Type B pancreatic cell (in vitro differentiated cells): ENCODE measurements around the gene ATP10B. TPM values are rescaled to one million over a fixed set of nuclear protein-coding genes. Genes with fewer than 3 reads are reported as not detected.

Source experiments
- DNase-seq: peaks from one replicate; pipeline ENCODE4 v3.0.0; 2021; ENCODE audit warnings: mixed read lengths; ENCODE audit not compliant: unreplicated experiment; ENCODE audit errors: extremely low spot score
- H3K27ac Mint-ChIP-seq: 2 replicates; pipeline ENCODE4 v1.8.0; 2021; ENCODE audit warnings: mild to moderate bottlenecking, mixed read lengths
- H3K27me3 Mint-ChIP-seq: 2 replicates; pipeline ENCODE4 v1.8.0; 2021; ENCODE audit warnings: mixed read lengths
- H3K36me3 Mint-ChIP-seq: 2 replicates; pipeline ENCODE4 v1.8.0; 2021; ENCODE audit warnings: mixed read lengths
- H3K4me1 Mint-ChIP-seq: one replicate; pipeline ENCODE4 v1.8.0; 2021; ENCODE audit warnings: mixed read lengths; ENCODE audit not compliant: unreplicated experiment
- H3K4me3 Mint-ChIP-seq: 2 replicates; pipeline ENCODE4 v1.8.0; 2021; ENCODE audit warnings: mild to moderate bottlenecking, mixed read lengths
- H3K9me3 Mint-ChIP-seq: 2 replicates; pipeline ENCODE4 v1.8.0; 2021; ENCODE audit warnings: mixed read lengths
- total RNA-seq: library from RNA; stranded (reverse); gene quantifications from 2 replicates; pipeline ENCODE4 v1.2.1, GENCODE V29; 2021; ENCODE audit warnings: low replicate concordance
- TF ChIP-seq, protein P1 (sequence below): fragments of 200-600 bp; sonication (generic); conservative IDR thresholded peaks from 2 replicates; pipeline ENCODE4 v1.5.0; 2021; ENCODE audit warnings: antibody characterized with exemption, mild to moderate bottlenecking

ATP10B gene
- total RNA-seq, 1 donor from 2014 or later: 4.0 TPM

DNA sequence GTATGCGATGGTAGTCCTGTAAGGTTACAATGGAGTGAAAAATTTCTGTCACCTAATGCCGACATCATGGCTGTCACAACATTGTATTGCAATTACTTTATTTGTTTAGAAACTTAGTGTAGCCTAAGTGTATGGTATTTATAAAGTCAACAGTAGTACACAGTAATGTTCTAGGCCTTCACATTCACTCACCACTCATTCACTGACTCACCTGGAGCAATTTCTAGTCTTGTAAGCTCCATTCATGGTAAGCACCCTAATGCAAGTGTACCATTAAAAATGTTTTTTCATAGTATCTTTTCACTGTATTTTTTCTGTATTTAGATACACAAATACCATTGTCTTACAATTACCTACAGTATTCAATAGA lies 58.5 kb downstream of the ATP10B start:
- H3K9me3 Mint-ChIP-seq: no peaks in the 10 kb centered on the region
- no peak overlapping the region for H3K4me3 Mint-ChIP-seq
- no peak overlapping the region for H3K27ac Mint-ChIP-seq
- DNase-seq: no peak
- H3K36me3 Mint-ChIP-seq: no peaks in the 10 kb centered on the region
- TF ChIP-seq, protein P1, sequence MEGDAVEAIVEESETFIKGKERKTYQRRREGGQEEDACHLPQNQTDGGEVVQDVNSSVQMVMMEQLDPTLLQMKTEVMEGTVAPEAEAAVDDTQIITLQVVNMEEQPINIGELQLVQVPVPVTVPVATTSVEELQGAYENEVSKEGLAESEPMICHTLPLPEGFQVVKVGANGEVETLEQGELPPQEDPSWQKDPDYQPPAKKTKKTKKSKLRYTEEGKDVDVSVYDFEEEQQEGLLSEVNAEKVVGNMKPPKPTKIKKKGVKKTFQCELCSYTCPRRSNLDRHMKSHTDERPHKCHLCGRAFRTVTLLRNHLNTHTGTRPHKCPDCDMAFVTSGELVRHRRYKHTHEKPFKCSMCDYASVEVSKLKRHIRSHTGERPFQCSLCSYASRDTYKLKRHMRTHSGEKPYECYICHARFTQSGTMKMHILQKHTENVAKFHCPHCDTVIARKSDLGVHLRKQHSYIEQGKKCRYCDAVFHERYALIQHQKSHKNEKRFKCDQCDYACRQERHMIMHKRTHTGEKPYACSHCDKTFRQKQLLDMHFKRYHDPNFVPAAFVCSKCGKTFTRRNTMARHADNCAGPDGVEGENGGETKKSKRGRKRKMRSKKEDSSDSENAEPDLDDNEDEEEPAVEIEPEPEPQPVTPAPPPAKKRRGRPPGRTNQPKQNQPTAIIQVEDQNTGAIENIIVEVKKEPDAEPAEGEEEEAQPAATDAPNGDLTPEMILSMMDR: no peak
- no peaks in the 10 kb centered on the region for H3K4me1 Mint-ChIP-seq
- no peaks in the 10 kb centered on the region for H3K27me3 Mint-ChIP-seq

DNA sequence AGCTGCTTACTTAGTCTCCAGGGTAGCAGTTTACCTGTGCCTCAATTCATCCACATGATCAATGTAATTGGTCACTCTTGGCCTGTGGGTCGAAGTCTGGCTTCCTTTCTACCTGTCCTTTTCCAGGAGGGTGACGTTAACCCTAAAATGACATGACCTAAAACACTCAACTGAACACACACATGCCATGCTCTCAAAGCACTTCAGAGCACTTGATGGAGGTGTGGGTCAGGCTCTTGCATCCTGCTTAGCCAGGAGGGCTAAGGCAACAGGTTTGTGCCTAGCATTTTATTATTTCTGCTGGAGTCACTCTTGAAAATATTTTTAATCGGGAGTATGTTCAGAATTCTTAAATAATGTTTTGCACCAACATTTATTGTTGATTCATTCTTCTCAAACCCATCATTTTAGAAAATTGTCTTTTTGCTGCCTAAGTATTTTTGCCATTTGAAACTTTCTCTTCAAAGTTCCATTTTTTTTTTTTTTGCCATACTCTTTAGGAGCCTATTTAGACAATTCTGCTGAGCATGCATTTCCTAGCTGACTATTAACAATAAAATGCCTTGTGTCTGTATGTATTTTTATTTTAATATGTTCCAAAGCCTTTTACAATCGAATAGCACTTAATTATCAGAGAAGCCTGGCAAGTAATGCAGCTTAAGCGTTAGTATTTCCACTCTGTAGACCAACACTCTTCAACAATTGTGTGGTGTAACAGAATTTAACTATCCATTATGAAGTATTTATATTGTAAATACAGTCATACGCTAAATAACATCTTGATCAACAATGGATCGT lies 59.1 kb downstream of the ATP10B start:
- Mint-ChIP-seq H3K9me3 (no peaks in the 10 kb centered on the region), H3K27ac (no peak overlapping the region), H3K27me3 (no peaks in the 10 kb centered on the region), H3K4me3 (no peak overlapping the region), H3K36me3 (no peaks in the 10 kb centered on the region), H3K4me1 (no peaks in the 10 kb centered on the region)
- DNase-seq: no peak
- TF ChIP-seq, protein P1: no peak

DNA sequence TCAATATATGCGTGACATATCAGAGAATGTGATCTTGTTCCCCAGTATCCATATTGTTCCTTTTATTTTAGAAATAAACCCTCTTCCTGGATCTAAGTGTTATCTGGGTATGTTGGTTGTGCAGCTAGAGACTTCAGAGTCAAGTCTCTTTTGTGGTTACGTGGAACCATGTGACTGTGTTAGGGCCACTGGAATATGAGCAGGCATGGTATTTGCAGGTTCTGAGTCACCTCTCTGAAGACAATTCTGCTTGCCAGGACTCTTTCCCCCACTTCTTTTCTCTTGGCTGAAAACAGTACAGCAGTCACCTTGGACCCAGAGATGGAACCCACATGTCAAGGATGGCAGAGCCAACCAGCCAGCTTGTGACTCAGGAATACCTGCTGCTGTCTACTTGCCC lies 59.7 kb downstream of the ATP10B start:
- Mint-ChIP-seq H3K4me1 (no peaks in the 10 kb centered on the region), H3K27me3 (no peaks in the 10 kb centered on the region), H3K27ac (no peak overlapping the region), H3K9me3 (no peaks in the 10 kb centered on the region), H3K4me3 (no peak overlapping the region), H3K36me3 (no peaks in the 10 kb centered on the region)
- no peak for DNase-seq
- TF ChIP-seq, protein P1: no peak

DNA sequence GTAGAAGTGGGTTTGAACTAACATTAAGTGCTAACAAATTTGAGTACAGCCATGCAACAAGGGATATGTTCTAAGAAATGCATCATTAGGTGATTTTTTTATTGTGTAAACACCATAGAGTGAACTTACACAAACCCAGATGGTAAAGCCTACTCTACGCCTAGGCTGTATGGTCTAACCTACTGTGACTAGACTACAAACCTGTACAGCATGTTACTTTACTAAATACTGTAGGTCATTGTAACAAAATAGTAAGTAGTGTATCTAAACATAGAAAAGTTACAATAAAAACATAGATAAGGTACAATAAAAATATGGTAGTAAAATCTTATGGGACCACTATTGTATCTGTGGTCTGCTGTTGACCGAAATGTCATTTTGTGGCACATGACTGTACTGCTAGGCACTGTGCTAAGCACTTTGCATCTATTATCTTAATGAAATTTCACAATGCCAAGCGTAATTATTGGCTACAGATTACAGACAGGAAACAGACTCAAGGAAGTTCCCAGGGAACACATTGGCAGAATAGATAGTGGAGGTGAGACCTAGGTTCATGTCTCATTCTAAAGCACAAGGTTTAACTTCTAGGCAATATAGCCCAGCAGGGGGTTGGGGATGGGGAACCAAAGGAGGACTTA lies 62.7 kb downstream of the ATP10B start:
- TF ChIP-seq, protein P1: no peak
- Mint-ChIP-seq H3K27me3 (no peaks in the 10 kb centered on the region), H3K9me3 (no peaks in the 10 kb centered on the region), H3K4me1 (no peaks in the 10 kb centered on the region), H3K27ac (no peak overlapping the region), H3K36me3 (no peaks in the 10 kb centered on the region), H3K4me3 (no peak overlapping the region)
- DNase-seq: no peak

DNA sequence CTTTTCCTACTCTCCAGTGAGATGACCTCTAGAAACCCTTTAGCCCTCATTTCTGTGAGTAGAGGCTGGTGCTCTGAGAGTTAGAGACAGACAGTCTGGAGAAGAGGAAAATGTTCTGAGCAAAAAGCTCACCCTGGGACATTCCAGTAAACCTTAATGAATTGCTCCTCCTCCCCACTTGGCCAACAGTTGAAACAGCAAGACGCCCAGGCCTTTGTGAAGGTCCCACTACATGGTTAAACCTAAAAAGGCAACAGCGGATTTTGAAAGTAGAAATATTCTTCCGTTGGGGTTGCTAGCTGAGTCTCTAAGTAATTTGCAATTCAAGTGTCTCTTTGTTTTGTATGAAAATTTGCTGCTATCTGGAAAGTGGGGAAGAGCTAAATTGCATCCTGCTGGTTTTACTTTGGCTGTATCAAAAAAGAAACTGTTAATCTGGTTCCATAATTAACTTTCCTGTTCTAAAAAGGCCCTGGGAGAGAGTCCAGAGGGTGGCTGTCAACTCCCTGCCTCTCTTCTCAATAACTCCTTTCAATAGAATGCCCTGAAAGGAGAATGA lies 63.8 kb downstream of the ATP10B start:
- no peaks in the 10 kb centered on the region for H3K9me3 Mint-ChIP-seq
- no peaks in the 10 kb centered on the region for H3K4me1 Mint-ChIP-seq
- no peaks in the 10 kb centered on the region for H3K27me3 Mint-ChIP-seq
- no peak overlapping the region for H3K27ac Mint-ChIP-seq
- H3K36me3 Mint-ChIP-seq: no peaks in the 10 kb centered on the region
- TF ChIP-seq, protein P1: no peak
- no peak for DNase-seq
- no peak overlapping the region for H3K4me3 Mint-ChIP-seq
